IMR-90 (cell line): ENCODE data around the gene DPH2. TPM values are rescaled to one million over a fixed set of nuclear protein-coding genes. Genes with fewer than 3 reads are reported as not detected.

ENCODE experiments used
- ATAC-seq: fragments of 200-7000 bp; cut with Tn5 transposase; 2 replicates; pipeline ENCODE4 v1.9.1; 2020; ENCODE audit warnings: low read depth, mild to moderate bottlenecking, moderate library complexity
- BruUV-seq: library from RNA; stranded (reverse); fragments of 400-500 nt; replicated peaks from 2 replicates; lab custom pipeline; 2021; lab: Mats Ljungman, UMichigan
- CTCF ChIA-PET: fragments of 300-600 bp; formaldehyde crosslinking; extraction: SDS; loops from one replicate; lab custom pipeline; 2021; ENCODE audit warnings: antibody characterized with exemption; lab: Yijun Ruan, JAX
- POLR2A ChIA-PET: fragments of 300-600 bp; sonication (Branson Sonifier 250); formaldehyde crosslinking; loops from one replicate; lab custom pipeline; 2022; ENCODE audit warnings: antibody characterized with exemption; ENCODE audit not compliant: unreplicated experiment; lab: Charles Lee
- DNase-seq: peaks from one replicate; pipeline ENCODE4 v3.0.0; 2013
- H2AFZ ChIP-seq: replicated peaks from 2 replicates; pipeline ENCODE3; 2013; ENCODE audit warnings: low read length, mild to moderate bottlenecking; ENCODE audit not compliant: poor library complexity
- H2AK5ac ChIP-seq: 2 replicates; pipeline ENCODE4 v1.6.1; 2013; ENCODE audit warnings: low read depth, low read length, inconsistent platforms
- H2AK9ac ChIP-seq: replicated peaks from 2 replicates; pipeline ENCODE3; 2013; ENCODE audit warnings: mild to moderate bottlenecking, low read depth, low read length, moderate library complexity; ENCODE audit not compliant: poor library complexity
- H2BK120ac ChIP-seq: 2 replicates; pipeline ENCODE4 v1.6.1; 2013; ENCODE audit warnings: low read depth, low read length, inconsistent platforms
- H2BK15ac ChIP-seq: 3 replicates; pipeline ENCODE4 v1.6.1; 2013; ENCODE audit warnings: low read depth, low read length, inconsistent platforms
- H2BK20ac ChIP-seq: 2 replicates; pipeline ENCODE4 v1.6.1; 2013; ENCODE audit warnings: low read depth, mild to moderate bottlenecking, inconsistent platforms, low read length, moderate library complexity
- H2BK5ac ChIP-seq: 2 replicates; pipeline ENCODE4 v1.6.1; 2013; ENCODE audit warnings: mild to moderate bottlenecking, low read depth, low read length, inconsistent platforms; ENCODE audit not compliant: poor library complexity, severe bottlenecking
- H3K14ac ChIP-seq: replicated peaks from 2 replicates; pipeline ENCODE4 v1.6.1; 2013; ENCODE audit warnings: low read depth, low read length, inconsistent platforms
- H3K18ac ChIP-seq: 2 replicates; pipeline ENCODE4 v1.6.1; 2013; ENCODE audit warnings: low read depth, low read length, control low read depth
- H3K23ac ChIP-seq: 2 replicates; pipeline ENCODE4 v1.6.1; 2013; ENCODE audit warnings: low read depth, low read length, inconsistent platforms
- H3K27ac ChIP-seq: 2 replicates; pipeline ENCODE4 v1.5.1; 2013; ENCODE audit warnings: mild to moderate bottlenecking, control low read depth, low read length; ENCODE audit not compliant: insufficient read depth
- H3K27me3 ChIP-seq: 2 replicates; pipeline ENCODE4 v1.6.1; 2013; ENCODE audit warnings: low read length; ENCODE audit not compliant: control insufficient read depth, insufficient read depth
- H3K36me3 ChIP-seq: 2 replicates; pipeline ENCODE4 v1.6.1; 2013; ENCODE audit warnings: low read length, mixed read lengths; ENCODE audit not compliant: control insufficient read depth, insufficient read depth
- H3K4ac ChIP-seq: 2 replicates; pipeline ENCODE4 v1.6.1; 2013; ENCODE audit warnings: low read depth, low read length, inconsistent platforms
- H3K4me1 ChIP-seq: 2 replicates; pipeline ENCODE4 v1.6.1; 2013; ENCODE audit warnings: low read length, mixed read lengths; ENCODE audit not compliant: control insufficient read depth, insufficient read depth
- H3K4me2 ChIP-seq: 2 replicates; pipeline ENCODE4 v1.6.1; 2013; ENCODE audit warnings: low read depth, mild to moderate bottlenecking, control low read depth, low read length, moderate library complexity
- H3K4me3 ChIP-seq: 2 replicates; pipeline ENCODE4 v1.5.1; 2013; ENCODE audit warnings: low read depth, mild to moderate bottlenecking, control low read depth, low read length, moderate library complexity; ENCODE audit not compliant: insufficient read depth
- H3K56ac ChIP-seq: 2 replicates; pipeline ENCODE4 v1.6.1; 2013; ENCODE audit warnings: low read length, inconsistent platforms; ENCODE audit not compliant: insufficient read depth; ENCODE audit errors: extremely low read depth
- H3K79me1 ChIP-seq, 2 experiments: 2 replicates each; pipeline ENCODE4 v1.6.1; 2013; ENCODE audit warnings: low read length in 2 of 2, inconsistent platforms in 1 of 2, low read depth in 1 of 2
- H3K9ac ChIP-seq: 2 replicates; pipeline ENCODE4 v1.6.1; 2013; ENCODE audit warnings: low read depth, low read length, control low read depth
- H3K9me1 ChIP-seq: 2 replicates; pipeline ENCODE4 v1.6.1; 2013; ENCODE audit warnings: low read length, inconsistent platforms; ENCODE audit not compliant: insufficient read depth
- H3K9me3 ChIP-seq: 2 replicates; pipeline ENCODE4 v1.6.1; 2013; ENCODE audit warnings: low read length; ENCODE audit not compliant: control insufficient read depth, insufficient read depth
- H4K20me1 ChIP-seq: 2 replicates; pipeline ENCODE4 v1.6.1; 2013; ENCODE audit warnings: low read length, inconsistent platforms; ENCODE audit not compliant: insufficient read depth
- H4K5ac ChIP-seq: 2 replicates; pipeline ENCODE4 v1.6.1; 2013; ENCODE audit warnings: mild to moderate bottlenecking, low read depth, low read length, control low read depth
- H4K8ac ChIP-seq, 2 experiments: 2 replicates each; pipeline ENCODE4 v1.6.1; 2013; ENCODE audit warnings: low read depth in 2 of 2, low read length in 2 of 2, control low read depth in 1 of 2, inconsistent platforms in 1 of 2
- H4K91ac ChIP-seq: 2 replicates; pipeline ENCODE4 v1.6.1; 2013; ENCODE audit warnings: low read depth, low read length, inconsistent platforms; ENCODE audit not compliant: insufficient read depth
- CEBPB ChIP-seq: IDR thresholded peaks from 2 replicates; pipeline ENCODE4 v1.6.1; 2012; ENCODE audit warnings: low read depth, low read length, improper control_type of control experiment
- FOS ChIP-seq: fragments of 150-350 bp; IDR thresholded peaks from 2 replicates; pipeline ENCODE4 v1.6.1; 2016; ENCODE audit warnings: low read depth, low read length
- MAZ ChIP-seq: IDR thresholded peaks from 2 replicates; pipeline ENCODE4 v1.6.1; 2012; ENCODE audit warnings: low read depth, mild to moderate bottlenecking, low read length, improper control_type of control experiment, moderate library complexity, borderline replicate concordance
- POLR2A ChIP-seq: IDR thresholded peaks from 2 replicates; pipeline ENCODE4 v1.6.1; 2012; ENCODE audit warnings: mild to moderate bottlenecking, low read depth, low read length
- RAD21 ChIP-seq: IDR thresholded peaks from 2 replicates; pipeline ENCODE4 v1.6.1; 2012; ENCODE audit warnings: low read length, improper control_type of control experiment
- RFX5 ChIP-seq: IDR thresholded peaks from 2 replicates; pipeline ENCODE4 v1.8.0; 2012; ENCODE audit warnings: low read depth, mild to moderate bottlenecking, low read length, moderate library complexity
- SMC3 ChIP-seq: fragments of 150-350 bp; IDR thresholded peaks from 2 replicates; pipeline ENCODE4 v1.6.1; 2016; ENCODE audit warnings: low read depth, mild to moderate bottlenecking, antibody characterized with exemption, low read length, moderate library complexity
- USF2 ChIP-seq: fragments of 150-350 bp; IDR thresholded peaks from 2 replicates; pipeline ENCODE4 v1.6.1; 2017; ENCODE audit warnings: mild to moderate bottlenecking, antibody characterized with exemption, low read length, low read depth
- WGBS, 2 experiments: methylation state at CpG; one replicate each; pipeline versions ENCODE4 v1.1.5 to v1.1.7; 2013; ENCODE audit warnings: missing lambda C conversion rate in 2 of 2; ENCODE audit not compliant: insufficient read length in 1 of 2; ENCODE audit errors: extremely low coverage in 2 of 2; 5-methylcytosine and 5-hydroxymethylcytosine counted together
- dilution Hi-C: fragments of 300-500 bp; cut with HindIII; formaldehyde crosslinking; loops from one replicate; pipeline ENCODE4 v1.14.3; 2018; ENCODE audit warnings: low sequenced_read_pairs; ENCODE audit not compliant: unreplicated experiment
- in situ Hi-C: fragments of 300-500 bp; cut with MboI; formaldehyde crosslinking; loops from 3 replicates; pipeline ENCODE4 v1.14.3; 2019; ENCODE audit warnings: low sequenced_read_pairs, inconsistent platforms, mixed read lengths
- intact Hi-C: fragments of 100-400 bp; cut with micrococcal nuclease; formaldehyde crosslinking; loops from 2 replicates; pipeline ENCODE4 v1.10.0; 2022
- polyA plus RNA-seq, 3 experiments: library from polyadenylated mRNA; depleted of rRNA; stranded (reverse); fragments of >200 nt; gene quantifications; 2 replicates each; pipeline ENCODE4 v1.2.3, GENCODE V29; 2012; ENCODE audit warnings: low replicate concordance in 1 of 3
- total RNA-seq: library from RNA; depleted of rRNA; stranded (reverse); fragments of >200 nt; gene quantifications from 2 replicates; pipeline ENCODE4 v1.2.3, GENCODE V29; 2012
- TF ChIP-seq, protein P1 (sequence below): fragments of 150-350 bp; IDR thresholded peaks from 2 replicates; pipeline ENCODE4 v1.6.1; 2016; ENCODE audit warnings: low read depth, mild to moderate bottlenecking, low read length, moderate library complexity, borderline replicate concordance
- TF ChIP-seq, protein P2 (sequence below): conservative IDR thresholded peaks from 2 replicates; pipeline ENCODE4 v1.5.1; 2012; ENCODE audit warnings: mild to moderate bottlenecking, low read depth, low read length, improper control_type of control experiment

DPH2 gene
- total and polyA plus RNA-seq, 2 of the 4 experiments (the other 2 are of a cell fraction): 21.0 to 32.2 TPM

DNA sequence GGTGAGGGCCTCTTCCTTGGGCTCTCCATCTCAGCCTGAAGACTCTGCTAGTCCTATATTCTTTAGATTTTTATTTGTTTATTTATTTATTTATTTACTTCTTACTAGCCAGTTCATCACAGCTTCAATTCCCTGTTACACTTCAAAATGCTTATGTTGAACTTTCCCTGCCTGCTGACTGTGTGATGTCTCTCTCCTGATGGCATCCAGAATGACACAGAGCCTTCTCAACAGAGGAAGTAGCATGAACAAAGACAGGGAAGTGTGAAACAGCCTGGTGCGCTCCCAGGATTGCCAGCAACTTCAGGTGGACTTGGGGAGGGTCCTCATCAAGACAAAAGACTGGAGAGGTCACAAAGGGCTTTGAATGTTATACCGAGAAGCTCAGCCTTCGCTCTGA is 27.4 kb upstream of the DPH2 start:
- Histone ChIP-seq H3K9me3 (no peaks in the 10 kb centered on the region), H2AK5ac (no peak overlapping the region), H3K14ac (no peak overlapping the region), H3K36me3 (no peaks in the 10 kb centered on the region), H3K27ac (no peak overlapping the region), H3K79me1 (peaks cover 0 to 14% of the 10 kb centered on the region in 2 experiments; a peak in 3 of 4 replicates), H2BK15ac (no peak overlapping the region), H3K4me3 (no peak overlapping the region), H4K5ac (no peak overlapping the region), H3K9ac (no peak overlapping the region), H4K8ac (no peak overlapping the region), H2BK5ac (no peak overlapping the region), H3K23ac (no peak overlapping the region), H3K9me1 (peaks cover 8% of the 10 kb centered on the region), H3K18ac (no peak overlapping the region), H4K20me1 (no peaks in the 10 kb centered on the region), H3K4me1 (peaks cover 5% of the 10 kb centered on the region), H2BK20ac (no peak overlapping the region), H3K56ac (no peak overlapping the region), H3K4me2 (no peak overlapping the region), H4K91ac (no peak overlapping the region), H2AFZ (no peak overlapping the region), H2AK9ac (no peak overlapping the region), H3K27me3 (no peaks in the 10 kb centered on the region; the same call in 1 of the 2 replicates), H3K4ac (no peak overlapping the region), H2BK120ac (no peak overlapping the region)
- in situ Hi-C loops: no loop called here
- TF ChIP-seq, protein P1, sequence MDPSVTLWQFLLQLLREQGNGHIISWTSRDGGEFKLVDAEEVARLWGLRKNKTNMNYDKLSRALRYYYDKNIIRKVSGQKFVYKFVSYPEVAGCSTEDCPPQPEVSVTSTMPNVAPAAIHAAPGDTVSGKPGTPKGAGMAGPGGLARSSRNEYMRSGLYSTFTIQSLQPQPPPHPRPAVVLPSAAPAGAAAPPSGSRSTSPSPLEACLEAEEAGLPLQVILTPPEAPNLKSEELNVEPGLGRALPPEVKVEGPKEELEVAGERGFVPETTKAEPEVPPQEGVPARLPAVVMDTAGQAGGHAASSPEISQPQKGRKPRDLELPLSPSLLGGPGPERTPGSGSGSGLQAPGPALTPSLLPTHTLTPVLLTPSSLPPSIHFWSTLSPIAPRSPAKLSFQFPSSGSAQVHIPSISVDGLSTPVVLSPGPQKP: no peak
- TF ChIP-seq FOS: no peak
- TF ChIP-seq POLR2A: no peak
- TF ChIP-seq USF2: no peak
- TF ChIP-seq, protein P2, sequence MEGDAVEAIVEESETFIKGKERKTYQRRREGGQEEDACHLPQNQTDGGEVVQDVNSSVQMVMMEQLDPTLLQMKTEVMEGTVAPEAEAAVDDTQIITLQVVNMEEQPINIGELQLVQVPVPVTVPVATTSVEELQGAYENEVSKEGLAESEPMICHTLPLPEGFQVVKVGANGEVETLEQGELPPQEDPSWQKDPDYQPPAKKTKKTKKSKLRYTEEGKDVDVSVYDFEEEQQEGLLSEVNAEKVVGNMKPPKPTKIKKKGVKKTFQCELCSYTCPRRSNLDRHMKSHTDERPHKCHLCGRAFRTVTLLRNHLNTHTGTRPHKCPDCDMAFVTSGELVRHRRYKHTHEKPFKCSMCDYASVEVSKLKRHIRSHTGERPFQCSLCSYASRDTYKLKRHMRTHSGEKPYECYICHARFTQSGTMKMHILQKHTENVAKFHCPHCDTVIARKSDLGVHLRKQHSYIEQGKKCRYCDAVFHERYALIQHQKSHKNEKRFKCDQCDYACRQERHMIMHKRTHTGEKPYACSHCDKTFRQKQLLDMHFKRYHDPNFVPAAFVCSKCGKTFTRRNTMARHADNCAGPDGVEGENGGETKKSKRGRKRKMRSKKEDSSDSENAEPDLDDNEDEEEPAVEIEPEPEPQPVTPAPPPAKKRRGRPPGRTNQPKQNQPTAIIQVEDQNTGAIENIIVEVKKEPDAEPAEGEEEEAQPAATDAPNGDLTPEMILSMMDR: no peak
- no peak for TF ChIP-seq RFX5
- no peak for TF ChIP-seq CEBPB
- TF ChIP-seq SMC3: no peak
- TF ChIP-seq MAZ: no peak
- no peak for TF ChIP-seq RAD21
- ChIA-PET POLR2A (no interaction called here), CTCF (interaction anchor here (1.0 kb wide), 1 partner anchor 8 kb away, joined by 5 read pairs; the partner anchor contains the start of gene ARTN)
- no CpG with 5 or more reads among the region's 3 CpGs for WGBS, 2 experiments
- DNase-seq (no peak), ATAC-seq (no peak)
- dilution Hi-C loops: no loop called here
- BruUV-seq: no TSS peak
- intact Hi-C loops: no loop called here
